Brain microvascular endothelial cell (primary cell): ENCODE data around the gene ABL1.

ENCODE experiments used
- DNase-seq: peaks from one replicate; pipeline ENCODE4 v3.0.0-alpha.2; 2020
- H3K27ac ChIP-seq: fragments of 250-450 bp; sonication (Bioruptor Pico); 2 replicates; pipeline ENCODE4 v1.5.1; 2020; ENCODE audit warnings: mild to moderate bottlenecking, moderate library complexity
- H3K27me3 ChIP-seq: fragments of 250-450 bp; sonication (Bioruptor Pico); replicated peaks from 2 replicates; pipeline ENCODE4 v1.5.1; 2020; ENCODE audit warnings: mild to moderate bottlenecking
- H3K36me3 ChIP-seq: fragments of 250-450 bp; sonication (Bioruptor Pico); replicated peaks from 2 replicates; pipeline ENCODE4 v1.5.1; 2020; ENCODE audit warnings: mild to moderate bottlenecking
- H3K4me3 ChIP-seq: 2 replicates; pipeline ENCODE4 v1.5.1; 2011; ENCODE audit warnings: low read depth, mild to moderate bottlenecking, control low read depth, low read length, moderate library complexity
- in situ Hi-C: cut with HindIII; loops from 2 replicates; pipeline ENCODE4 v1.10.0; 2017; ENCODE audit warnings: low sequenced_read_pairs, low pct_ligation_motif_present
- TF ChIP-seq, protein P1 (sequence below): IDR thresholded peaks from 2 replicates; pipeline ENCODE4 v1.5.1; 2011; ENCODE audit warnings: low read depth, mild to moderate bottlenecking, moderate library complexity, low read length, control low read depth, inconsistent platforms; ENCODE audit errors: missing control alignments

Gene ABL1

DNA sequence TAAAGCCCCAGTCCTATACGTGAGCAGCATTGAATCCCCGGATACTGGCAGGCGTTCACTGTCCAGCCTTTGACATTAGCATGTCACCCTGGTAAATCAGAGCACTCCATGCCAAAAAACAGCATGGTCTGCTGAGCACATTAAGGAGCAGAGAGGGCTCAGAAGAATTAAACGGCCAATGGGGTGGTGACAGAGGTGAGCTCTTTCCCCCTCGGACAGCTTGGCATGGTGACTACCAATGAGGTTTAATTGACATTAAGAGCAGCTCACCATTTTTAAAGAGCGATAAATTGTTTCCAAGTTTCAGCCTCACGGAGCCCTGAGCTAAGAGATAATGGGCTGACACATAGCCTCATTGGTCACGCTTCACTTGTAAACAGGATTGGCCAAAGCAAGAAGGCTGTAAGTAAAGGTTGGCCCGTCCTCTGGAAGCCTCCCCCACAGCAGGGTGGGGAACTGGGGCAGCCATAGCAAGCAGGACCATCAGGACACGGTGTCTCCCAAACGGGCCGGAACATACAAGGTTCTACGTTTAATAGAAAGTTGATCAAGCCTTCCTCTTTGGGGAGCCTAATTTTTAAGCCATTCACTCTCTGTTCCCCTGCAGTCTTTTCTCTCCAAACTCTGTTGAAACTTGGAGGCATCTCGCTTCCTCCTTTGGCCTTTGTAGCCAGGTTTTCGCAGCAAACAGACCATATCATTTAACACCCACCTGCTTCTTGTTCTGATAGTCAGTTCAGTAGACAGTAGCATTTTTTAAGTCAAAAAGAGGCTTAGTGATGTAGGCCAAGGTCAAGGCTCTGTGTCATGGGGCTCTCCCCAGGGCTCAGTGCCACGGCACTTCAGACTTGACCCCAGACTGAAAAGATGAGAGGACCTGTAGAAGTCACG, 35.7 kb downstream of the ABL1 start:
- peaks cover 85% of the 10 kb centered on the region for H3K36me3 ChIP-seq
- H3K27ac ChIP-seq, result no peak overlapping the region
- H3K4me3 ChIP-seq, result no peak overlapping the region
- TF ChIP-seq, protein P1, sequence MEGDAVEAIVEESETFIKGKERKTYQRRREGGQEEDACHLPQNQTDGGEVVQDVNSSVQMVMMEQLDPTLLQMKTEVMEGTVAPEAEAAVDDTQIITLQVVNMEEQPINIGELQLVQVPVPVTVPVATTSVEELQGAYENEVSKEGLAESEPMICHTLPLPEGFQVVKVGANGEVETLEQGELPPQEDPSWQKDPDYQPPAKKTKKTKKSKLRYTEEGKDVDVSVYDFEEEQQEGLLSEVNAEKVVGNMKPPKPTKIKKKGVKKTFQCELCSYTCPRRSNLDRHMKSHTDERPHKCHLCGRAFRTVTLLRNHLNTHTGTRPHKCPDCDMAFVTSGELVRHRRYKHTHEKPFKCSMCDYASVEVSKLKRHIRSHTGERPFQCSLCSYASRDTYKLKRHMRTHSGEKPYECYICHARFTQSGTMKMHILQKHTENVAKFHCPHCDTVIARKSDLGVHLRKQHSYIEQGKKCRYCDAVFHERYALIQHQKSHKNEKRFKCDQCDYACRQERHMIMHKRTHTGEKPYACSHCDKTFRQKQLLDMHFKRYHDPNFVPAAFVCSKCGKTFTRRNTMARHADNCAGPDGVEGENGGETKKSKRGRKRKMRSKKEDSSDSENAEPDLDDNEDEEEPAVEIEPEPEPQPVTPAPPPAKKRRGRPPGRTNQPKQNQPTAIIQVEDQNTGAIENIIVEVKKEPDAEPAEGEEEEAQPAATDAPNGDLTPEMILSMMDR, result no peak
- in situ Hi-C loops, result loop anchor here (25.0 kb wide), 1 partner anchor 158 kb away; no protein-coding TSS in a partner anchor
- no peak for DNase-seq
- no peaks in the 10 kb centered on the region for H3K27me3 ChIP-seq

DNA sequence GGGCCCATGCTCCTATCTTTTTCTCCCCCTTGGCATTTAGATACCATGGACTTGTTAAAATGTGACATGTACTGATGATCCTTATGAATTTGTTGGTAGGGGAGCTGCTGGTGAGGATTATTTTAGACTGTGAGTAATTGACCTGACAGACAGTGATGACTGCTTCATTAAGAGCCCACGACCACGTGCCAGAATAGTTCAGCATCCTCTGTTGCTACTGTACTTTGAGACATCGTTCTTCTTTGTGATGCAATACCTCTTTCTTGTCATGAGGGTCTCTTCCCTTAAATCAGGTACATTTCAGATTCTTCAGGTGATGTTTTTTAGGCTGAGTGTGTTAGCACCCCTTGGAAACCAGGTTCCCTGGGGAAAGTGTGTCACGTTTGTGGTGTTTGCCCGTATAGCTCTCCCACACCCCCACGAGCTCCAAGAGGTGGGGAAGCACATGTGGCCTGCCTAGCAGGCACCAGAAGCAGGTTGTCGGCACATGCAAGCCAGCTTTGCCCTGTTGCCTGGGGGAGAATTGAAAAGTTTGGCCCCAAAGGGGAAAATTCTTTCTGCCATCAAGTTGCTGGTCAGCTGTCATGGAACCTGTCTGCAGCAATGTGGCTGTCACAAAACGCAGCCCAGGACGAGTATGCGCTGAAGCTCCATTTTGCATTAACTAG, 36.5 kb downstream of the ABL1 start:
- no peaks in the 10 kb centered on the region for H3K27me3 ChIP-seq
- DNase-seq, result no peak
- H3K27ac ChIP-seq, result no peak overlapping the region
- no peak overlapping the region for H3K4me3 ChIP-seq
- TF ChIP-seq, protein P1, result no peak
- H3K36me3 ChIP-seq, result peaks cover 86% of the 10 kb centered on the region
- in situ Hi-C loops, result loop anchor here (25.0 kb wide), 1 partner anchor 159 kb away; no protein-coding TSS in a partner anchor

DNA sequence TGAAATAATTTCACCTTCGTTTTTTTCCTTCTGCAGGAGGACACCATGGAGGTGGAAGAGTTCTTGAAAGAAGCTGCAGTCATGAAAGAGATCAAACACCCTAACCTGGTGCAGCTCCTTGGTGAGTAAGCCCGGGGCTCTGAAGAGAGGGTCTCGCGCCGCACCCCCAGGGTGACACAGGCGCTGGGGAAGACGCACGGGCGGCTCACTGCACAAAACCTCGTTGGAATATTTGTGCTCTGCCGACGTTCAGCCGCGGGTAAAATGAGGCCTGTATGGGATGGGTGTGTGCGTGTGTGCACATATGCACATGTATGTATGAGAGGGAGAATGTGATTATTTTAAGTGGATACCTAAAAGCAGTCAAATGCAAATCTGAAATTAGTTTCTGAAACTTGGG, 37.0 kb downstream of the ABL1 start:
- no peak for DNase-seq
- no peak overlapping the region for H3K4me3 ChIP-seq
- H3K27me3 ChIP-seq, result no peaks in the 10 kb centered on the region
- TF ChIP-seq, protein P1, result no peak
- H3K36me3 ChIP-seq, result peaks cover 86% of the 10 kb centered on the region
- in situ Hi-C loops, result loop anchor here (25.0 kb wide), 1 partner anchor 160 kb away; no protein-coding TSS in a partner anchor
- H3K27ac ChIP-seq, result no peak overlapping the region

DNA sequence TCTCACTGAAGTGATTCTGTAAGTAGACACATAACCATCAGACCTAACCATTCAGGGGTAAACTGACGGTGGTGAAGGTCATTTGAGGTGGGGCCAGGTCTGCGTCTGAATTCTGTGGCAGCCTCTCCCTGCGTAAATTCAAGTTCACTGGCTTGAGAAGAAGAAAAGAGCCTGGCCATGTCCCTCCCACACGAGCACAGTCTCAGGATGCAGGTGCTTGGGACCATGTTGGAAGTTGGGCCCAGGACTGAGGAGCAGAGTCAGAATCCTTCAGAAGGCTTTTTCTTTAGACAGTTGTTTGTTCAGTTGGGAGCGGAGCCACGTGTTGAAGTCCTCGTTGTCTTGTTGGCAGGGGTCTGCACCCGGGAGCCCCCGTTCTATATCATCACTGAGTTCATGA, 37.5 kb downstream of the ABL1 start:
- H3K27ac ChIP-seq, result no peak overlapping the region
- DNase-seq, result no peak
- H3K4me3 ChIP-seq, result no peak overlapping the region
- H3K27me3 ChIP-seq, result no peaks in the 10 kb centered on the region
- in situ Hi-C loops, result loop anchor here (25.0 kb wide), 1 partner anchor 160 kb away; no protein-coding TSS in a partner anchor
- TF ChIP-seq, protein P1, result no peak
- H3K36me3 ChIP-seq, result peaks cover 86% of the 10 kb centered on the region

DNA sequence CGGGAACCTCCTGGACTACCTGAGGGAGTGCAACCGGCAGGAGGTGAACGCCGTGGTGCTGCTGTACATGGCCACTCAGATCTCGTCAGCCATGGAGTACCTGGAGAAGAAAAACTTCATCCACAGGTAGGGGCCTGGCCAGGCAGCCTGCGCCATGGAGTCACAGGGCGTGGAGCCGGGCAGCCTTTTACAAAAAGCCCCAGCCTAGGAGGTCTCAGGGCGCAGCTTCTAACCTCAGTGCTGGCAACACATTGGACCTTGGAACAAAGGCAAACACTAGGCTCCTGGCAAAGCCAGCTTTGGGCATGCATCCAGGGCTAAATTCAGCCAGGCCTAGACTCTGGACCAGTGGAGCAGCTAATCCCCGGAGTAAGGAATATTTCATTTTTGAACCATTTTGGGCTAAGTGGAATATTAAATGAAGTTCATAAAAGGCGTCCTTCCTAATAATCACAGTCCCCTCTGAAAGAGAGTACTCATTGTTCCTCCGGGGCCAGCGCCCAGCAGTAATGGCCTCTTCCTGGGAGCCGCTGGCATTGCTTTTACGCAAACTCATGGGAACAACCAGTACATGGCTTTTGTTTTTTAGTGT, 38.0 kb downstream of the ABL1 start:
- Histone ChIP-seq H3K27me3 (no peaks in the 10 kb centered on the region), H3K27ac (no peak overlapping the region), H3K4me3 (no peak overlapping the region), H3K36me3 (peaks cover 90% of the 10 kb centered on the region)
- DNase-seq, result no peak
- in situ Hi-C loops, result loop anchor here (25.0 kb wide), 1 partner anchor 161 kb away; no protein-coding TSS in a partner anchor
- TF ChIP-seq, protein P1, result no peak
